MM.1S (cell line): ENCODE data around the gene FYCO1.

Experiments used
- DNase-seq: peaks from one replicate; pipeline ENCODE4 v3.0.0-alpha.2; 2015
- H2AFZ ChIP-seq: fragments of 300-600 bp; sonication (generic); 2 replicates; pipeline ENCODE4 v1.6.0; 2016; ENCODE audit warnings: antibody characterized with exemption, low read length
- H3F3A ChIP-seq: fragments of 300-600 bp; sonication (generic); 2 replicates; pipeline ENCODE4 v1.6.1; 2016; ENCODE audit warnings: mild to moderate bottlenecking, antibody characterized with exemption, low read length, moderate library complexity, mixed read lengths; ENCODE audit not compliant: insufficient read depth
- H3K27ac ChIP-seq: fragments of 300-600 bp; sonication (generic); 2 replicates; pipeline ENCODE4 v1.5.1; 2016; ENCODE audit warnings: mild to moderate bottlenecking, low read length
- H3K27me3 ChIP-seq: fragments of 300-600 bp; sonication (generic); replicated peaks from 2 replicates; pipeline ENCODE4 v1.6.0; 2016; ENCODE audit warnings: low read length; ENCODE audit not compliant: insufficient read depth
- H3K36me3 ChIP-seq: fragments of 300-600 bp; sonication (generic); replicated peaks from 2 replicates; pipeline ENCODE4 v1.6.1; 2016; ENCODE audit warnings: mild to moderate bottlenecking, low read length, mixed read lengths; ENCODE audit not compliant: insufficient read depth
- H3K4me1 ChIP-seq: fragments of 300-600 bp; sonication (generic); 2 replicates; pipeline ENCODE4 v1.6.1; 2016; ENCODE audit warnings: low read length, mixed read lengths
- H3K4me2 ChIP-seq: fragments of 300-600 bp; sonication (generic); 2 replicates; pipeline ENCODE4 v1.6.0; 2016; ENCODE audit warnings: low read depth, low read length
- H3K4me3 ChIP-seq: fragments of 300-600 bp; sonication (generic); 2 replicates; pipeline ENCODE4 v1.5.1; 2016; ENCODE audit warnings: low read length, mixed read lengths
- H3K79me2 ChIP-seq: fragments of 300-600 bp; sonication (generic); 2 replicates; pipeline ENCODE4 v1.6.1; 2016; ENCODE audit warnings: mixed run types, low read length, mixed read lengths
- H3K9ac ChIP-seq: fragments of 300-600 bp; sonication (generic); 2 replicates; pipeline ENCODE4 v1.6.1; 2016; ENCODE audit warnings: low read length, mixed read lengths
- H3K9me2 ChIP-seq: fragments of 300-600 bp; sonication (generic); replicated peaks from 2 replicates; pipeline ENCODE4 v1.6.1; 2016; ENCODE audit warnings: mild to moderate bottlenecking, low read length, mixed read lengths; ENCODE audit not compliant: insufficient read depth
- H3K9me3 ChIP-seq: fragments of 300-600 bp; sonication (generic); replicated peaks from 2 replicates; pipeline ENCODE4 v1.6.1; 2016; ENCODE audit warnings: mild to moderate bottlenecking, low read length, mixed read lengths; ENCODE audit not compliant: insufficient read depth
- H4K20me1 ChIP-seq: fragments of 300-600 bp; sonication (generic); 2 replicates; pipeline ENCODE4 v1.6.1; 2016; ENCODE audit warnings: mild to moderate bottlenecking, low read length, moderate library complexity, mixed read lengths; ENCODE audit not compliant: insufficient read depth
- EZH2 ChIP-seq: fragments of 300-600 bp; sonication (generic); optimal IDR thresholded peaks from 2 replicates; pipeline ENCODE3; 2017; ENCODE audit warnings: low read depth, mild to moderate bottlenecking, antibody characterized with exemption, low read length, mixed read lengths
- EZH2phosphoT487 ChIP-seq: fragments of 300-600 bp; sonication (generic); IDR thresholded peaks from 2 replicates; pipeline ENCODE4 v1.6.1; 2018; ENCODE audit warnings: antibody characterized with exemption, low read length
- TF ChIP-seq, protein P1 (sequence below): fragments of 300-600 bp; sonication (generic); IDR thresholded peaks from 2 replicates; pipeline ENCODE4 v1.5.1; 2016; ENCODE audit warnings: antibody characterized with exemption, low read length, mixed read lengths

Gene FYCO1

DNA sequence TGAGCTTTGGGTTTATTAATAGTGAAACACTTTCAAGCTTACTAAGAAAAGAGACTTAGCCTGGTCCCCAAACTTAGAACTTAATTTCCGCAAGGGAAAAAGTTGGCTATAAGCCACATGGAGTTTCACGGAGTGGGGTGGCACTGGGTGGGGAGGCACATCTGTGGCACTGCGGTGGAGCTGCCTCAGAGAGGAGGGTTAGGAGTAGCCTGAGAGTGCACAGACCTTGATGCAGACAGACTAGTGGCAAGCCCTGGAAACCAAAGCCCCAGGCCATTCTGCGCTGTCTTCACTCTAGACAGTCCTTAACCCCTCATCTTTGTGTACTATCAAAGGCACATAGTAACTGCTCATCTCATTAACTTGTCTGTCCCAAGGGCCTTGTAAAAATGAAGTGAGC is 30.4 kb downstream of the FYCO1 start:
- H3K4me2 ChIP-seq, result no peak overlapping the region
- H3K36me3 ChIP-seq, result no peaks in the 10 kb centered on the region
- peaks cover 18% of the 10 kb centered on the region for H3K4me1 ChIP-seq
- H3F3A ChIP-seq, result 0 out of 2 replicates have a peak, but pooled peaks cover 2% of the 10 kb centered on the region
- no peak overlapping the region for H3K9ac ChIP-seq
- no peaks in the 10 kb centered on the region for H3K9me2 ChIP-seq
- H3K27me3 ChIP-seq, result no peaks in the 10 kb centered on the region
- no peak overlapping the region for H3K27ac ChIP-seq
- no peaks in the 10 kb centered on the region for H3K79me2 ChIP-seq
- TF ChIP-seq, protein P1, sequence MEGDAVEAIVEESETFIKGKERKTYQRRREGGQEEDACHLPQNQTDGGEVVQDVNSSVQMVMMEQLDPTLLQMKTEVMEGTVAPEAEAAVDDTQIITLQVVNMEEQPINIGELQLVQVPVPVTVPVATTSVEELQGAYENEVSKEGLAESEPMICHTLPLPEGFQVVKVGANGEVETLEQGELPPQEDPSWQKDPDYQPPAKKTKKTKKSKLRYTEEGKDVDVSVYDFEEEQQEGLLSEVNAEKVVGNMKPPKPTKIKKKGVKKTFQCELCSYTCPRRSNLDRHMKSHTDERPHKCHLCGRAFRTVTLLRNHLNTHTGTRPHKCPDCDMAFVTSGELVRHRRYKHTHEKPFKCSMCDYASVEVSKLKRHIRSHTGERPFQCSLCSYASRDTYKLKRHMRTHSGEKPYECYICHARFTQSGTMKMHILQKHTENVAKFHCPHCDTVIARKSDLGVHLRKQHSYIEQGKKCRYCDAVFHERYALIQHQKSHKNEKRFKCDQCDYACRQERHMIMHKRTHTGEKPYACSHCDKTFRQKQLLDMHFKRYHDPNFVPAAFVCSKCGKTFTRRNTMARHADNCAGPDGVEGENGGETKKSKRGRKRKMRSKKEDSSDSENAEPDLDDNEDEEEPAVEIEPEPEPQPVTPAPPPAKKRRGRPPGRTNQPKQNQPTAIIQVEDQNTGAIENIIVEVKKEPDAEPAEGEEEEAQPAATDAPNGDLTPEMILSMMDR, result no peak
- TF ChIP-seq EZH2phosphoT487, result no peak
- TF ChIP-seq EZH2, result no peak
- no peaks in the 10 kb centered on the region for H3K9me3 ChIP-seq
- H3K4me3 ChIP-seq, result no peak overlapping the region
- no peak for DNase-seq
- no peaks in the 10 kb centered on the region for H4K20me1 ChIP-seq
- no peak overlapping the region for H2AFZ ChIP-seq

DNA sequence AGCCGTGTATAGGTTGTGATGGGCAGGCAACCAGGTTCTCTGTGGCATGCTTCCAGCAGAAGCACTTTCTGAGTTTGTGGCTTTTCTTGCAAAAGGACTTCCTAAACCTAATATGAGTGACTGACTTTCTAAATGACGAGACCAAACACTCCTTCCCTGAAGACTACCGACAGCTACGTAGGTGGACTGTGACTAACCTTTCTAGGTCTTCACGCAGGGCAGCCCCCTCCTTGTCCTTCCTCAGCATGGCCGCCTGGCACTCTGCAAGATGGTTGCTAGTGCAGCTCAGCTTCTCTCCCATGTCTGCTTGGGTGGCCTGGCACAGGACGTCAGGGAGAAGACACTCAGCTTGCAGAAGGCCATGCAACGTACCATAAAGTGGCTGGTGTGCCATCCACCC is 31.5 kb downstream of the FYCO1 start:
- Histone ChIP-seq H3K79me2 (no peaks in the 10 kb centered on the region), H3K4me3 (no peak overlapping the region), H2AFZ (no peak overlapping the region), H3K27me3 (no peaks in the 10 kb centered on the region), H4K20me1 (no peaks in the 10 kb centered on the region), H3K27ac (no peak overlapping the region), H3K9ac (no peak overlapping the region), H3K4me1 (peaks cover 18% of the 10 kb centered on the region), H3K36me3 (no peaks in the 10 kb centered on the region), H3K4me2 (no peak overlapping the region), H3K9me3 (no peaks in the 10 kb centered on the region), H3K9me2 (no peaks in the 10 kb centered on the region), H3F3A (0 out of 2 replicates have a peak, but pooled peaks cover 2% of the 10 kb centered on the region)
- TF ChIP-seq, protein P1, result no peak
- TF ChIP-seq EZH2phosphoT487 (no peak), EZH2 (no peak)
- no peak for DNase-seq

DNA sequence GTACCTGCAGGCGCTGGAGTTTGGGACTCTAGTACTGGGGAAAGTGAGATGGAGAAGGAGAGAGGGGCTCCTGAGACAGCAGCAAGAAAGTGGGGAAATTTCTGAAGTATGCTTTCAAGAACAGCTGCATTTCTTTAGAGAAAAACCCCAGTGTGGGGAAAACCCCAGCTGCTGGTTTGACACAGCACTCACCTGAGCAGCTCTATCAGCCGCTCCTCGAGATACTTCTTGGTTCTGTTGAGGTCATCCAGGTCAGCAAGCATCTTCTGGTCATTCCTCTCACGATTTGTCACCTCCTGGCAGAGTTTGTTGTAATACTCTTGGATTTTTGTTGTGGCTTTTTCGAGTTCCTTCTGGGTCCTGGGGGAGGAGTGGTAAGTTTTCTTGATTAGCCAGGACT is 33.6 kb downstream of the FYCO1 start:
- peaks cover 18% of the 10 kb centered on the region for H3K4me1 ChIP-seq
- DNase-seq, result peak; percentile 74
- no peaks in the 10 kb centered on the region for H4K20me1 ChIP-seq
- H3K9ac ChIP-seq, result no peak overlapping the region
- TF ChIP-seq, protein P1, result no peak
- H3K36me3 ChIP-seq, result no peaks in the 10 kb centered on the region
- H3K4me3 ChIP-seq, result no peak overlapping the region
- H3K4me2 ChIP-seq, result no peak overlapping the region
- 0 out of 2 replicates have a peak, but pooled peaks cover 2% of the 10 kb centered on the region for H3F3A ChIP-seq
- H2AFZ ChIP-seq, result no peak overlapping the region
- no peak overlapping the region for H3K27ac ChIP-seq
- no peaks in the 10 kb centered on the region for H3K9me3 ChIP-seq
- no peaks in the 10 kb centered on the region for H3K27me3 ChIP-seq
- H3K9me2 ChIP-seq, result no peaks in the 10 kb centered on the region
- H3K79me2 ChIP-seq, result no peaks in the 10 kb centered on the region

DNA sequence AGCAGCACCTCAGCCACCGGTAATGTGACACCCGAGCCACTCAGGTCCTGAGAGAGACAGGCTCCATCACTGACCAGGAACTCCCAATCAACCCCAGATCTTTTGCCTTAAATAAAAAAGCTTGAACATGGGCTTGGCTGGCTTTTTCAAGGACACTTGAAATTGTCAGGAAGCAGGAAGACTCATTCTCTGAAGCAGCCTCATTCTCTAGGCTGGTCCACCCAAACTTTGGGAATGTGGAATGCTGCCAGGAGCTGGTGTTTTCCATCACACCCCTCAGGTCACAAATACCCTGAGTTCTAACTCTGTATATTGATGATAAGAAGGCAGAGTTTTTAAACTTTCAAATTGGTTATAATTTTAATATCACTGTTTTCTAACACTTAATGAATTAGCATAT is 35.3 kb downstream of the FYCO1 start:
- Histone ChIP-seq H3K79me2 (no peaks in the 10 kb centered on the region), H3K27ac (no peak overlapping the region), H2AFZ (no peak overlapping the region), H3K4me1 (peaks cover 18% of the 10 kb centered on the region), H3K27me3 (no peaks in the 10 kb centered on the region), H3K9ac (no peak overlapping the region), H3K4me3 (no peak overlapping the region), H3K36me3 (no peaks in the 10 kb centered on the region), H3K9me3 (no peaks in the 10 kb centered on the region), H4K20me1 (no peaks in the 10 kb centered on the region), H3K4me2 (no peak overlapping the region), H3K9me2 (no peaks in the 10 kb centered on the region), H3F3A (0 out of 2 replicates have a peak, but pooled peaks cover 2% of the 10 kb centered on the region)
- TF ChIP-seq, protein P1, result no peak
- TF ChIP-seq EZH2, result no peak
- no peak for TF ChIP-seq EZH2phosphoT487
- no peak for DNase-seq
